Measurements from ENCODE around the gene KCTD1.
A peak's percentile ranks its signal among the peaks of the same experiment; 100 is the strongest.

Gene KCTD1

DNA sequence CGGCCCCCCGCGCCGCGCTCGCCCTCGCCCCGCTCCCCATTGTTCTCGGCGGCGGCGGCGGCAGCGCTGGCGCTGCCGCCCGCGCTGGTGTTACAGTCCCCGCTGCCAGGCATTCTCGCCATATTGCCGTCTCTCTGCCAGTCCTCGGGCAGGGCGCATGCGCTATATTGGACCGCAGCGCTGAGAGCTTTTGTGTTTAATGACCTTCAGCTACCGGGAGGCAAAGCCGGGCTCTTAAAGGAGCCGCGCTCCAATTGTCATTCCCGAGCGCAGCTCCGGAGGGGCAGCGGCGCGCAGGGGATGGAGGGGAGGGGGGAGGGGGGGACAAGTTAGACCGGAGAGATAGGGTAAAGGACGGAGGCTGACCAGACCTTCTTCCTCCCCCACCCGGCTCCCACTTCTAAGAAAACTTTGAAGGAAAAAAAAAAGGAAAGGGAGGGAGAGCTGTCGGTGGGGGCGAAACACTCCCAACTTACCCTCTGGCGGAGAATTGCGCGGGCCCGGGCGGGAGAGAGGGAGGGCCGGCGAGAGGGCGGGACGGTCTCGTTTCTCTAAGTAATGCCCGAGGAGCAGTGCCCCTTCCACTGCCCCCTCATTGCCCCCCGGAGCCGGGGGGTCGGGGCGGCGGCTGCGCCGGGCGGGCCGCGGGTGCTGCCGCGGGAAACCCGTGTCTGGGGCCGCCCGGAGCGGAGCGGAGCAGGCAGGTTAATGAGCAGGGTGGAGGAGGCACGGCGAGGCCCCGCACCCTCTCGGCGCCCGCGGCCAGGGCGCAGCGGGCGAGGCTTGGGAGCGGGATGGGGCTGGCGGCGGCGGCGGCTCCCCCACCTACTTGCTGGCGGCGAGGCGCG, at the start of gene KCTD1:
Gene KCTD1, minus strand, starts transcription at position 139 of the 848 bp plus-strand sequence. Its CDS starts 17 bp downstream, at position 122.
- TF ChIP-seq YY1 (IDR thresholded peaks at IDR 0.05; ENCODE audit: low read depth) (peak; percentile 76; the same call in 1 of the 2 replicates), FOXM1 (IDR thresholded peaks at IDR 0.05; ENCODE audit: borderline replicate concordance, low read depth) (no peak), MAX (IDR thresholded peaks at IDR 0.05) (0 out of 2 replicates have a peak, but pooled peaks have one; percentile 39)

DNA sequence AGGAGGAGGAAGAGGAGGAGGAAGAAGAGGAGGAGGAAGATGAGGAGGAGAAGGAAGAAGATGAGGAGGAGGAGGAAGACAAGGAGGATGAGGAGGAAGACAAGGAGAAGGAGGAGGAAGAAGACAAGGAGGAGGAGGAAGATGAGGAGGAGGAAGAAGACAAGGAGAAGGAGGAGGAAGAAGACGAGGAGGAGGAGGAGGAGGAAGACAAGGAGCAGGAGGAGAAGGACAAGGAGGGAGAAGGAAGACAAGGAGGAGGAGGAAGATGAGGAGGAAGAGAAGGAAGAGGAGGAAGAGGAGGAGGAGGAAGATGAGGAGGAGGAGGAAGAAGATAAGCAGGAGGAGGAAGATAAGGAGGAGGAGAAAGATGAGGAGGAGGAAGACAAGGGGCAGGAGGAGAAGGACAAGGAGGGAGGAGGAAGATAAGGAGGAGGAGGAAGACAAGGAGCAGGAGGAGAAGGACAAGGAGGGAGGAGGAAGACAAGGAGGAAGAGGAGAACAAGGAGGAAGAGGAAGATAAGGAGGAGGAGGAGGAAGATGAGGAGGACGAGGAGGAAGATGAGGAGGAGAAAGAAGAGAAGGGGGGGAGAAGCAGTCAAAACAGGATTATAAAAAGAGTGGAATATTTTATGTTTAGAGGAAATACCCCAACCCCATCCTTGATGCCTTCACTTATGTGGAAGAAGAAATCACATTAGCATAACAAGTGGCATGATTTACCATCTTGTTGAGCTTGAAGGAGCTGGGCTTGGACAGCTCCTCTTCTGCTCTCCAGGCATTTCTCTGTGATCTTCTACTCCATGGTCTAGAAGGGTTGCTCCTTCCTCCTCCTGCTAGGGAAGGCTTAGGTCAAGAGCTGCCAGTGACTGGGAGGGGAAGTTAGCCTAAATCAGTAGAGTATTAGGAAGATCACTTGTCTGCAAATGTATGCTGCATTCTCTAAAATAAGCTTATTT, 45.3 kb upstream of the KCTD1 start:
- TF ChIP-seq RAD21 (IDR thresholded peaks at IDR 0.05; ENCODE audit: low read depth) (no peak), FOXM1 (IDR thresholded peaks at IDR 0.05; ENCODE audit: borderline replicate concordance, low read depth) (no peak), USF1 (IDR thresholded peaks at IDR 0.05) (no peak), TCF12 (IDR thresholded peaks at IDR 0.05; ENCODE audit: low read depth) (no peak), TEAD4 (IDR thresholded peaks at IDR 0.05) (no peak), EP300 (IDR thresholded peaks at IDR 0.05; ENCODE audit: borderline replicate concordance) (no peak), CREB1 (IDR thresholded peaks at IDR 0.05; ENCODE audit: low read depth) (no peak), REST (IDR thresholded peaks at IDR 0.05; ENCODE audit: low read depth) (peak; percentile 63)

DNA sequence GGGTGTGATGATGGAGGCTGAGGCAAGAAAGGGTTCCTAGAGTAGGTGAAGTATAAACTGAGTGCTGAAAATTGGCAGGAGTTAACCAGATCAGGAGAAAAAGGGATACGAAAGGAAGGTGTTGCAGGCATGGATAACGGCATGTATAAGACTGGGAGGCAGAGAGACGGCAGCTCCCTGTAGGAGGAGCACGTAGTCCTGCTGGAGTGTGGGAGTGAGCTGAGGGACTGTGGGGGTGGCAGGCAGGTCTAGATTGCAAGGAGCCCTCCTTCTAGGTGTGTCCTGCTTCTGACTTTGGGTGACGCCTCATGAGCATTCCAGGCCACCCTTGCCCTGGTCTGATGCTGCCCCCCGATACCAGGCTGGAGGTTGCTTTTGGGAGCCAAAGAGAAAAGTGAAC, 36.4 kb upstream of the KCTD1 start:
- TF ChIP-seq EP300 (IDR thresholded peaks at IDR 0.05; ENCODE audit: borderline replicate concordance), result no peak

DNA sequence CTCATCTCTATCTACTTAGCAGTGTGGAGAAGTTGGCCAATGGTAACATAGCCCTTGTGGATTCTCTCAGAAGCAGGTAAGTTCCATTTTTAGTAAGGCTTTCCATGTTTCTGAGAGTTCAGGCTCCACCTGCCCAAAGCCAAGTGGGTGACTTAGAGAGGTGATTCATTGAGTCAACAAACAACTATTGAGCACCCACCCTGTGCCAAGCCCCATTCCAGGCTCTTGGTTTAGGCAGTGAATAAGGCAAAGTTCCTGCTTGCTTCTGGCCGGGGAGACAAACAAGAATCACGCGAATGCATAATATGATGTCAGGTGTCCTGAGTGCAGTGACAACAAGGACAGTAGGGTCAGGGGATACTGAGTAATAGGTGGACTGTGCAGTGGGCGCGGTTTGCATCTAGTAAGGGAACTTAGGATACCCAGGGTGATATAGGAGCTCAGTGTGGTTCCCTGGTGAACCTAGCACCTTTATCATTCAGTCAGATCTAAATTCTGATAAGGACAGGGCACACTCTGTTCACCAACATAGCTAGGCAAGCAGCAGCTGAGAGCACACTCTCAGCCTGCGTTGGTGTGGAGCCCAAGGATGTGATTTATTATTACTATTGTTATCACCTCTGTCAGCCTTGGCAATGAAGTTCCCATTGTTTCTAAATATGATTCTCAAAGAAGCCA, 31.7 kb upstream of the KCTD1 start:
- TF ChIP-seq YY1 (IDR thresholded peaks at IDR 0.05; ENCODE audit: low read depth) (no peak), EP300 (IDR thresholded peaks at IDR 0.05; ENCODE audit: borderline replicate concordance) (0 out of 2 replicates have a peak, but pooled peaks have one; percentile 27)

GRCh38 chr18:26575865-26576217, 27.5 kb upstream of the KCTD1 start:
- TF ChIP-seq USF1 (IDR thresholded peaks at IDR 0.05) (no peak), RAD21 (IDR thresholded peaks at IDR 0.05; ENCODE audit: low read depth) (no peak), TEAD4 (IDR thresholded peaks at IDR 0.05) (no peak), REST (IDR thresholded peaks at IDR 0.05; ENCODE audit: low read depth) (no peak), YY1 (IDR thresholded peaks at IDR 0.05; ENCODE audit: low read depth) (no peak), EP300 (IDR thresholded peaks at IDR 0.05; ENCODE audit: borderline replicate concordance) (no peak), ZBTB7A (IDR thresholded peaks at IDR 0.05; ENCODE audit: low read depth) (no peak), MAX (IDR thresholded peaks at IDR 0.05) (no peak), FOXM1 (IDR thresholded peaks at IDR 0.05; ENCODE audit: borderline replicate concordance, low read depth) (no peak)
